A549 (cell line): Measurements from ENCODE around the gene AAR2.

ENCODE experiments used
- CBX2 ChIP-seq: fragments of 200-600 bp; sonication (generic); IDR thresholded peaks from 2 replicates; pipeline ENCODE4 v1.6.1; 2016; ENCODE audit warnings: low read depth, mild to moderate bottlenecking, borderline replicate concordance
- CEBPB ChIP-seq, 2 experiments: fragments of >200 bp in 1 of 2; sonication (Bioruptor Twin) in 1 of 2; formaldehyde crosslinking in 1 of 2; IDR thresholded peaks; 2 replicates each; pipeline ENCODE4 v1.6.1; 2012 to 2016
- EHMT2 ChIP-seq: fragments of 200-600 bp; sonication (generic); IDR thresholded peaks from 2 replicates; pipeline ENCODE4 v1.6.1; 2016; ENCODE audit warnings: antibody characterized with exemption, low read depth, mild to moderate bottlenecking, moderate library complexity
- EP300 ChIP-seq, 2 experiments: fragments of >200 bp; sonication (Bioruptor Twin); formaldehyde crosslinking; IDR thresholded peaks; 2 replicates in 1 of 2; 3 replicates in 1 of 2; pipeline ENCODE4 v1.6.1; 2016 to 2017
- JUN ChIP-seq, 2 experiments: fragments of >200 bp; sonication (Bioruptor Twin); formaldehyde crosslinking; IDR thresholded peaks; 2 replicates in 1 of 2; 3 replicates in 1 of 2; pipeline ENCODE4 v1.6.1; 2016 to 2017
- MAFK ChIP-seq: fragments of 450-650 bp; IDR thresholded peaks from 2 replicates; pipeline ENCODE4 v1.6.1; 2014; ENCODE audit not compliant: partially characterized antibody
- MYC ChIP-seq: IDR thresholded peaks from 2 replicates; pipeline ENCODE4 v1.6.1; 2012; ENCODE audit warnings: mild to moderate bottlenecking, inconsistent platforms, low read length, improper control_type of control experiment, borderline replicate concordance
- POLR2A ChIP-seq: IDR thresholded peaks from 2 replicates; pipeline ENCODE4 v1.6.1; 2012; ENCODE audit warnings: mild to moderate bottlenecking, low read length
- RCOR1 ChIP-seq: fragments of 150-350 bp; IDR thresholded peaks from 2 replicates; pipeline ENCODE4 v1.6.1; 2014; ENCODE audit warnings: antibody characterized with exemption, low read length, low read depth
- RNF2 ChIP-seq: fragments of 200-600 bp; sonication (generic); IDR thresholded peaks from 2 replicates; pipeline ENCODE4 v1.6.1; 2016; ENCODE audit warnings: low read depth, mild to moderate bottlenecking, antibody characterized with exemption, moderate library complexity, borderline replicate concordance
- TF ChIP-seq, protein P1 (sequence below): fragments of >200 bp; sonication (Bioruptor Twin); formaldehyde crosslinking; IDR thresholded peaks from 3 replicates; pipeline ENCODE4 v1.5.1; 2016
- TF ChIP-seq, protein P2 (sequence below): IDR thresholded peaks from 2 replicates; pipeline ENCODE4 v1.6.1; 2012
- TF ChIP-seq, protein P3 (sequence below): fragments of 450-650 bp; IDR thresholded peaks from 2 replicates; pipeline ENCODE4 v1.6.1; 2014; ENCODE audit warnings: antibody characterized with exemption
- TF ChIP-seq, protein P4 (sequence below): IDR thresholded peaks from 2 replicates; pipeline ENCODE4 v1.6.1; 2012; ENCODE audit warnings: low read depth, borderline replicate concordance

DNA sequence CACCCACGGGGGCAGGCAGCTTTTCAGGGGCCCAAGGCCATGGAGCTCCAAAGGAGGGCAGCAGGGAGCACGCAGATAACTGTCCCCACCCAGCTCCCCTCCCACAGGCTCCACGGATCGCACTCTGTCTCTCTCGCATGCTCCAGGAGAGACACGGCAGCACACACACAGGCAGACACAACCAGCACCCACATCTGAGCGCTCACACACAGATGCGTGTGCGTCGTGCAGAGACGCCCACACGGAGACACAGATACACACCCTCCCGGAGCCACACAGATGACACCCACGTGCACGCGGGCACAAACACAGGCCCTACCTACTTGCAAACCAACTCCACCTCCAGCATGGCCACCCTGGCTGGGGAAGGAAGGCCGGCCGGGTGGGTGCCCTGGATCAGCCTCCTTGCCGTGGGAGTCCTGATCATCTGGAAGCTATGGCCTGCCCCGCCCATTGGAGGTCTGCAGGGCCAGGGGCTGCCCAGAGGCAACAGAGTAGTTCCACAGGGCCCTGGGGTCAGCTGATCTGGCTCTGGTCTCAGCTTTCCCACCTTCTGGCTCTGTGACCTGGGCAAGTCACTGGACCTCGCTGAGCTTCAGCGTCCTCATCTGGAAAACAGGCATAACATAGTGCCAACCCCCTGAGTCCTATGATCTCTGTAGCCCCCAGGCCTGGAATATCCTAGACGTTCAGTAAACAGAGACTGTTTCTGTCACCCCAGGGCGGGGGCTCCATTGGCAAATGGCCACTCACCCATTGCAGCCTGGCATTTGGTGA is 31.5 kb downstream of the AAR2 start:
- TF ChIP-seq, protein P1, sequence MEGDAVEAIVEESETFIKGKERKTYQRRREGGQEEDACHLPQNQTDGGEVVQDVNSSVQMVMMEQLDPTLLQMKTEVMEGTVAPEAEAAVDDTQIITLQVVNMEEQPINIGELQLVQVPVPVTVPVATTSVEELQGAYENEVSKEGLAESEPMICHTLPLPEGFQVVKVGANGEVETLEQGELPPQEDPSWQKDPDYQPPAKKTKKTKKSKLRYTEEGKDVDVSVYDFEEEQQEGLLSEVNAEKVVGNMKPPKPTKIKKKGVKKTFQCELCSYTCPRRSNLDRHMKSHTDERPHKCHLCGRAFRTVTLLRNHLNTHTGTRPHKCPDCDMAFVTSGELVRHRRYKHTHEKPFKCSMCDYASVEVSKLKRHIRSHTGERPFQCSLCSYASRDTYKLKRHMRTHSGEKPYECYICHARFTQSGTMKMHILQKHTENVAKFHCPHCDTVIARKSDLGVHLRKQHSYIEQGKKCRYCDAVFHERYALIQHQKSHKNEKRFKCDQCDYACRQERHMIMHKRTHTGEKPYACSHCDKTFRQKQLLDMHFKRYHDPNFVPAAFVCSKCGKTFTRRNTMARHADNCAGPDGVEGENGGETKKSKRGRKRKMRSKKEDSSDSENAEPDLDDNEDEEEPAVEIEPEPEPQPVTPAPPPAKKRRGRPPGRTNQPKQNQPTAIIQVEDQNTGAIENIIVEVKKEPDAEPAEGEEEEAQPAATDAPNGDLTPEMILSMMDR, result no peak
- TF ChIP-seq MAFK (no peak), EHMT2 (no peak), POLR2A (no peak), CEBPB (IDR thresholded peaks at IDR 0.05) (no peak), RNF2 (no peak), JUN (IDR thresholded peaks at IDR 0.05) (no peak), EP300 (IDR thresholded peaks at IDR 0.05) (no peak), RCOR1 (no peak), CBX2 (no peak), MYC (no peak)
- TF ChIP-seq, protein P2, sequence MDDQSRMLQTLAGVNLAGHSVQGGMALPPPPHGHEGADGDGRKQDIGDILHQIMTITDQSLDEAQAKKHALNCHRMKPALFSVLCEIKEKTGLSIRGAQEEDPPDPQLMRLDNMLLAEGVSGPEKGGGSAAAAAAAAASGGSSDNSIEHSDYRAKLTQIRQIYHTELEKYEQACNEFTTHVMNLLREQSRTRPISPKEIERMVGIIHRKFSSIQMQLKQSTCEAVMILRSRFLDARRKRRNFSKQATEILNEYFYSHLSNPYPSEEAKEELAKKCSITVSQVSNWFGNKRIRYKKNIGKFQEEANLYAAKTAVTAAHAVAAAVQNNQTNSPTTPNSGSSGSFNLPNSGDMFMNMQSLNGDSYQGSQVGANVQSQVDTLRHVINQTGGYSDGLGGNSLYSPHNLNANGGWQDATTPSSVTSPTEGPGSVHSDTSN, result no peak
- TF ChIP-seq, protein P3, sequence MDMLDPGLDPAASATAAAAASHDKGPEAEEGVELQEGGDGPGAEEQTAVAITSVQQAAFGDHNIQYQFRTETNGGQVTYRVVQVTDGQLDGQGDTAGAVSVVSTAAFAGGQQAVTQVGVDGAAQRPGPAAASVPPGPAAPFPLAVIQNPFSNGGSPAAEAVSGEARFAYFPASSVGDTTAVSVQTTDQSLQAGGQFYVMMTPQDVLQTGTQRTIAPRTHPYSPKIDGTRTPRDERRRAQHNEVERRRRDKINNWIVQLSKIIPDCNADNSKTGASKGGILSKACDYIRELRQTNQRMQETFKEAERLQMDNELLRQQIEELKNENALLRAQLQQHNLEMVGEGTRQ, result no peak
- TF ChIP-seq, protein P4, sequence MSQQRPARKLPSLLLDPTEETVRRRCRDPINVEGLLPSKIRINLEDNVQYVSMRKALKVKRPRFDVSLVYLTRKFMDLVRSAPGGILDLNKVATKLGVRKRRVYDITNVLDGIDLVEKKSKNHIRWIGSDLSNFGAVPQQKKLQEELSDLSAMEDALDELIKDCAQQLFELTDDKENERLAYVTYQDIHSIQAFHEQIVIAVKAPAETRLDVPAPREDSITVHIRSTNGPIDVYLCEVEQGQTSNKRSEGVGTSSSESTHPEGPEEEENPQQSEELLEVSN, result no peak
